HG02884 (cell line): ENCODE measurements around the gene EIF4E1B.

Experiments
- ATAC-seq: cut with Tn5 transposase; IDR thresholded peaks from one replicate; pipeline ENCODE4 v1.9.1; 2021; ENCODE audit warnings: mild to moderate bottlenecking, moderate library complexity; ENCODE audit not compliant: unreplicated experiment

EIF4E1B gene

DNA sequence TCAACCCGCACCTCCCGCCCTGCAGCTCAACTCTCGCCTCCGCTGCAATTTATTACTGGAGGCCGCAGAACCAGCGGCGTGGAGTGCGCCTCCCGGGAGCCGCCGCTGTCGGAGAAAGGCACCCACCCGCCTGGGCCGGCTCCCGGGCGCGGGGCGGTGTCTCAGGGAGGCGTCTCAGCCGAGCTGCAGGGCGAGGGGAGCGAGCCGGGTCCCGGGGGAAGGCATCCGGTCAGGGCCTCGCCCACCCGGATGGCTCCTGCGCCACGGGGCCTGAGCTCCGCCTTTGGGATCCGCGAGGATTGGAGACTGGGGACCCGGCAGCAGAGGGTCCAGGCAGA is 49.7 kb downstream of the EIF4E1B start:
- ATAC-seq, result no peak

DNA sequence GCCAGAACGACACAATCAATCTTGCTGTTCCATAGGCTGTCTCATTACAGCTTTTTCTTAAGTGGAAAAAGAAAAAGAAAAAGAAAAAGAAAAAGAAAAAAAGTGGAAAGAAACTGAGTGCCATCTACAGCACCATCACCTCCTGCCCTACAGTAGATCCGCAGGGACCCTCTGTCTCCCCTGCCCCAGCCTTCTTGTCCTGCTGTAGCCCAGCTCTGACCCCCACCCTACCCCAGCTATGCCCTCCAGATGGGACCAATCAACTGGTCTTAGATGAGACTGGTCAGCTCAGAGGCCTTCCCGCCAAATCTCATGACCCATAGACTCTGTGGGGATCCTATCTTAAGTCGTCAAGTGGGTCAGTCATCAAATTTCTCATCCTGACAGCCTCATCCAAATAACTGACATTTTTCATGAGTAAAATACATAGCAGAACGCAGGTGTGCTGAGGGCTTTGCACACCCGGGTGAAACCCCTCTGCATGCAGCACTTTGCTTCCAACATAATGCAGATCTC is 51.6 kb downstream of the EIF4E1B start:
- no peak for ATAC-seq

DNA sequence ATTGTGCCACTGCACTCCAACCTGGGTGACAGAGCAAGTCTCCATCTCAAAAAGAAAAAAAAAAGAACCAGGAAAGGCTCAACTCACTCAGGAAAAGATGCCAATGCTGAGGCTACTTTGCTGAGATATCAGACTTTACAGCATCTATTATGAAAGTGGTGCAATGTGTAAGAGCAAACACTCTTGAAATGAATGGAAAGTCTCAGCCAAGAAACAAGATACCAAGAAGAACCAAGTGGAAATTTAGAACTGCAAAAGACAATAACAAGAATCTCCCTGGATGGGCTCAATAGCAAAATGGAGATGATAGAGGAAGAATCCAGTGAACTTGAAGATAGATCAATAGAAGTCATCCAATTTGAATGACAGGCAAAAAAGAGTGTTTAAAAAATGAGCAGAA is 54.5 kb downstream of the EIF4E1B start:
- no peak for ATAC-seq

DNA sequence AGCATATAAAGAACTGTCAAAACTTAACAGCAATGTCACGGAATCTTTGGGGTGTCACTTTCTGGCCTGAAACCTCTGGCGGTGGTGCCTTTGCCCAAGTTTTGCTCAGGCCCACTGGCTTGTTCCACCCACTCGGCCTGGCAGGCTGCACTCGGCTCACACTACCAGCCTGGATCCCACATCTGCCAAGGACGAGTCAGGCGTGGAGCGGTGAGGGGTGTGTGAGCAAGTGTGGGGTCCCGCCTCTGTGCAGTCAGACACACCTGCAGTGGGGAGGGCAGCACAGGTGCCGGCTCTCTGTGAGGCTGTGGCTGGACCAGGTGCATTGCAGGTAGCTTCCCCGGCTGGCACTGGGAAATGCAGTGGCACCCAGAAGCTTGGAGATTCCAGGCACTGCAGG is 56.8 kb downstream of the EIF4E1B start:
- no peak for ATAC-seq

GRCh38 chr5:176687881-176688280 is 57.4 kb downstream of the EIF4E1B start:
- no peak for ATAC-seq

- no peak for ATAC-seq
Measured at GRCh38 chr5:176690911-176691310, 60.4 kb downstream of the EIF4E1B start.

- no peak for ATAC-seq
Measured at GRCh38 chr5:176691524-176691923, 61.0 kb downstream of the EIF4E1B start.

GRCh38 chr5:176692326-176692725 is 61.9 kb downstream of the EIF4E1B start:
- no peak for ATAC-seq

DNA sequence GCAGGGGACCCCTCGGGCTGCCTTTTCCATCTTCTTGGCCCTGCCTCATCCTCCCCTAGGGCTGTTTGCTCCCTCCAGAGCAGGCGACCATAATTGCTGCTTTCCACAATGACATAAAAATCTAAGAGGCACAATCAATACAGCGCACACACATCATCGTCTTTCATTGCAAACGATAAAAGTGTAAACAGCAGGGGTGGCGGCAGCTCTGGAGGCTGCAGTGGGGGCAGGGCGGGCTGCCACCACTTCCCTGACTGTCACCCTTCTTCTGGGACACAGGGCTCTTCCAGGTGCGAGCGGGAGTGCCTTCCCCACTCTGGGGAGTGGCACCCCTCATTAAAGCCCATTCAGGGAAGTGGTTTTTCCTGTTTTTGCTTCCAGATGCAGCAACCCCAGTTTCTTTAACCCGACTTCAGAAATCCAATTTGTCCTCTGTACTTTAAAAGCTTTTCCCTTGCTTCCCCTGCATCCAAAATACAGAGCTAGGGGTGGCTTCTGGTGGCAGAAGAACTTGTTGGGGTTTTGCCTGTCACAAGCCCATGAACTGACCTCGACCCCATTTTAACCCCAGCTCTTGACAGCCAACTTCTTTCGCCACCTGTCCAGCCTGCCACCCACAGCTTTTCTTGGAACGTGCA is 62.5 kb downstream of the EIF4E1B start:
- ATAC-seq, result no peak

DNA sequence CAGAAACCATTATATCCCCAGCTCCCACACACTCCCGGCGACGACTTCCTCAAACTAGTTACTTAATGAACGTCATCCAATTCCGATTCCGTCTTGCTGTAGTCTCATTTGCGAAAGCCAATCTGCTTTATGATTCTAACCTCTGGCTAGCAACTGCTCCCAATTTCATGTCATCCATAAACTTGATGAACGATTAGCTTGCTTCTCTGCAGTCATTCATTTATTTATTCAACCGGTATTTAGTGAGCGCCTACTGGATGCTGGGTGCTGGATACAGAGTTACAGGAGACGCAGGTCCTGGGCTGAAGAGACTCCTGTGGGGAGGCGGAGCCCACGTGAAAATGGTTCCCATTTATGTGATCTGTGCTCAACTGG is 63.0 kb downstream of the EIF4E1B start:
- no peak for ATAC-seq

GRCh38 chr5:176694146-176694545 is 63.7 kb downstream of the EIF4E1B start:
- ATAC-seq, result no peak

DNA sequence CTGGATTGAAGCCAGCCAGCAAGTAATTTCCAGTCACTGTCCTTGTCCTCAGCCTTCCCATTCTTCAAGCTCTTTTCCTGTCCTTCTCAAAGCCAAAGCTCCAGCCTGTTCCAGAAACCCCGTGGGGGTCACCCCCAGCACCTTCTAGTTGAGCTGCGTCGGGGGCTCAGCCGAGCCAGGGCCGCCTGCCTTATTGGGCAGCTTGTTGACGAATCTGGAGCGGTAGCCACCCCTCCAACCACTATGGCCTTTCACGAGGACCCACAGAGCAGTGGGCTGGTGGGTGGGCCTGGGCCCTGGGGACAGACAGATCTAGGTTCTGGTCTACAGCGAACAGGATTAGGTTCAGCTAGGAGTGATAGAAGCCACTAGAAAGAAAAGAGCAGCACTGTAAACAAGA is 64.2 kb downstream of the EIF4E1B start:
- ATAC-seq, result no peak

DNA sequence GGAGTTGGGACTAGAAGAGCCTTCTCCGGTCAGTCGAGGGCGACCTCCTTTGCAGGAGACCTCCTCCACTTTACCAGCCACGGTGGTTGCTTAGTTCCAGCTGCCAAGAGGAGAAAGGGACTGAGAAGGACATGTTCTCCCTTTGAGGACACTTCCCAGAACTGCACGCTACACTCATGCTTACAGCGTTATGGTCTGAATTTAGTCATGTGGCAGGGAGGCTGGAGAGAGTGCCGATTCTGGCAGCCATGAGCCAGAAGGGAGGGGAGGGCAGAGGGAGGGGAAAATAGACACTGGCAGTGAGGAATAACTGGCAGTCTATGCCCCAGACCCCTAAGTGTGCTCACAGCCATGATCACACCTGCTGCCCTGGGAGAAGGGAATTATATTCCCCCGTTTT is 64.6 kb downstream of the EIF4E1B start:
- ATAC-seq, result no peak
